CD8-positive, alpha-beta memory T cell (primary cell): ENCODE measurements around the gene TRAPPC13. TPM values are rescaled to one million over a fixed set of nuclear protein-coding genes. Genes with fewer than 3 reads are reported as not detected.
A peak's percentile ranks its signal among the peaks of the same experiment; 100 is the strongest.

Source experiments
- CTCF ChIA-PET: fragments of 350-600 bp; sonication (Branson Sonifier 250); formaldehyde crosslinking; loops from one replicate; lab custom pipeline; 2021; ENCODE audit warnings: antibody characterized with exemption; lab: Charles Lee
- POLR2A ChIA-PET: fragments of 350-600 bp; sonication (Branson Sonifier 250); formaldehyde crosslinking; loops from one replicate; lab custom pipeline; 2021; ENCODE audit warnings: antibody characterized with exemption; lab: Charles Lee
- DNase-seq, 5 donors: peaks; one replicate each; pipeline versions ENCODE4 v3.0.0 to v3.0.0-alpha.2; 2020 to 2022; ENCODE audit warnings: mixed read lengths in 1 of 5
- H3K27ac ChIP-seq: one replicate; pipeline ENCODE4 v1.7.0; 2013; ENCODE audit warnings: low read depth, mild to moderate bottlenecking, low read length, moderate library complexity
- H3K27me3 ChIP-seq: 2 replicates; pipeline ENCODE4 v1.7.0; 2013; ENCODE audit warnings: low read length, mild to moderate bottlenecking; ENCODE audit not compliant: insufficient read depth, poor library complexity, severe bottlenecking
- H3K36me3 ChIP-seq: 2 replicates; pipeline ENCODE4 v1.7.0; 2013; ENCODE audit warnings: mild to moderate bottlenecking, low read length, moderate library complexity; ENCODE audit not compliant: insufficient read depth
- H3K4me1 ChIP-seq: 2 replicates; pipeline ENCODE4 v1.7.0; 2013; ENCODE audit warnings: mild to moderate bottlenecking, low read length, moderate library complexity; ENCODE audit not compliant: insufficient read depth
- H3K4me3 ChIP-seq: 2 replicates; pipeline ENCODE4 v1.7.0; 2013; ENCODE audit warnings: mild to moderate bottlenecking, low read length
- H3K9me3 ChIP-seq: 2 replicates; pipeline ENCODE4 v1.7.0; 2013; ENCODE audit warnings: mild to moderate bottlenecking, low read length
- H3K27ac Mint-ChIP-seq, 8 donors: one replicate each; pipeline ENCODE4 v1.8.0; 2020 to 2021; ENCODE audit warnings: mixed read lengths in 8 of 8, mild to moderate bottlenecking in 6 of 8, inconsistent platforms in 3 of 8, moderate library complexity in 3 of 8
- H3K27me3 Mint-ChIP-seq, 2 donors: one replicate each; pipeline ENCODE4 v1.8.0; 2020 to 2021; ENCODE audit warnings: mixed read lengths in 2 of 2, mild to moderate bottlenecking in 1 of 2, moderate library complexity in 1 of 2
- H3K36me3 Mint-ChIP-seq, 3 donors: one replicate each; pipeline ENCODE4 v1.8.0; 2020 to 2021; ENCODE audit warnings: mixed read lengths in 3 of 3, inconsistent platforms in 1 of 3, mild to moderate bottlenecking in 1 of 3
- H3K4me1 Mint-ChIP-seq, 3 donors: one replicate each; pipeline ENCODE4 v1.8.0; 2020 to 2021; ENCODE audit warnings: mixed read lengths in 3 of 3, inconsistent platforms in 1 of 3, mild to moderate bottlenecking in 1 of 3
- H3K4me3 Mint-ChIP-seq, 7 donors: one replicate each; pipeline ENCODE4 v1.8.0; 2020 to 2021; ENCODE audit warnings: mixed read lengths in 7 of 7, mild to moderate bottlenecking in 6 of 7, moderate library complexity in 4 of 7, inconsistent platforms in 2 of 7
- H3K9me3 Mint-ChIP-seq, 5 donors: one replicate each; pipeline ENCODE4 v1.8.0; 2020 to 2022; ENCODE audit warnings: mixed read lengths in 5 of 5, mild to moderate bottlenecking in 3 of 5, moderate library complexity in 2 of 5, inconsistent platforms in 1 of 5
- polyA plus RNA-seq: library from polyadenylated mRNA; unstranded; fragments of 300-500 nt; fragmentation: Illumina TruSeq; gene quantifications from one replicate; pipeline ENCODE4 v1.2.3, GENCODE V29; 2021
- total RNA-seq, 2 experiments: library from RNA; stranded (reverse); gene quantifications; one replicate each; pipeline ENCODE4 v1.2.3, GENCODE V29; 2021

TRAPPC13 gene
- total and polyA plus RNA-seq, 3 experiments from 2014 or later = 15.7 to 25.2 (median 24.1) TPM

- H3K9me3 Mint-ChIP-seq = no peaks in the 10 kb centered on the region
- CTCF ChIA-PET = interaction anchor here (1.5 kb wide), 1 partner anchor 12 kb away, joined by 5 read pairs; no protein-coding TSS in a partner anchor
- peaks cover 13 to 76% (median 17%) of the 10 kb centered on the region in 3 donors for H3K36me3 Mint-ChIP-seq
- H3K27me3 Mint-ChIP-seq = no peaks in the 10 kb centered on the region
- Histone ChIP-seq H3K4me1 (peaks cover 4% of the 10 kb centered on the region), H3K27ac (no peak overlapping the region), H3K36me3 (peaks cover 25% of the 10 kb centered on the region), H3K9me3 (no peaks in the 10 kb centered on the region), H3K27me3 (no peaks in the 10 kb centered on the region), H3K4me3 (no peak overlapping the region)
- no peak overlapping the region for H3K27ac Mint-ChIP-seq
- H3K4me1 Mint-ChIP-seq = peaks cover 8 to 25% (median 23%) of the 10 kb centered on the region in 3 donors
- no peak for DNase-seq
- POLR2A ChIA-PET = no interaction called here
- no peak overlapping the region for H3K4me3 Mint-ChIP-seq
Observed at GRCh38 chr5:65707663-65708062, 82.8 kb downstream of the TRAPPC13 start.

GRCh38 chr5:65708145-65708544 is 83.3 kb downstream of the TRAPPC13 start:
- Histone ChIP-seq H3K4me1 (peaks cover 4% of the 10 kb centered on the region), H3K36me3 (peaks cover 25% of the 10 kb centered on the region), H3K9me3 (no peaks in the 10 kb centered on the region), H3K27ac (no peak overlapping the region), H3K4me3 (no peak overlapping the region), H3K27me3 (no peaks in the 10 kb centered on the region)
- no peaks in the 10 kb centered on the region for H3K27me3 Mint-ChIP-seq
- H3K4me1 Mint-ChIP-seq = peaks cover 9 to 30% (median 28%) of the 10 kb centered on the region in 3 donors
- no peak overlapping the region for H3K4me3 Mint-ChIP-seq
- DNase-seq = no peak
- peak overlapping the region in 1 of 8 donors; percentile 49 for H3K27ac Mint-ChIP-seq
- H3K9me3 Mint-ChIP-seq = no peaks in the 10 kb centered on the region
- ChIA-PET POLR2A (no interaction called here), CTCF (interaction anchor here (1.5 kb wide), 1 partner anchor 12 kb away, joined by 5 read pairs; no protein-coding TSS in a partner anchor)
- H3K36me3 Mint-ChIP-seq = peaks cover 11 to 75% (median 14%) of the 10 kb centered on the region in 3 donors

Other genes starting within 250 kb of the TRAPPC13 start
- gene ADAMTS6, start 143.1 kb upstream of the TRAPPC13 start, total RNA-seq = 1 to 10 TPM in 1 of 2 experiments, under 1 TPM in 1; 0.93 to 1.2 TPM
- gene ADAMTS6, start 143.1 kb upstream of the TRAPPC13 start, polyA plus RNA-seq = 0.23 TPM
- 10 to 100 TPM; 65.4 to 67.6 TPM for gene CENPK, start 61.9 kb upstream of the TRAPPC13 start, total RNA-seq
- gene CENPK, start 61.9 kb upstream of the TRAPPC13 start, polyA plus RNA-seq = 27.3 TPM
- 10 to 100 TPM; 46.4 to 50.5 TPM for gene PPWD1, start 61.7 kb upstream of the TRAPPC13 start, total RNA-seq
- gene PPWD1, start 61.7 kb upstream of the TRAPPC13 start, polyA plus RNA-seq = 34.8 TPM
- gene TRIM23, start 694 bp upstream of the TRAPPC13 start, total RNA-seq = 1 to 10 TPM; 7.8 to 9.8 TPM
- 12.8 TPM for gene TRIM23, start 694 bp upstream of the TRAPPC13 start, polyA plus RNA-seq
- 1 to 10 TPM; 8.2 to 8.5 TPM for gene SHLD3, start within 50 bp of the TRAPPC13 start, total RNA-seq
- gene SHLD3, start within 50 bp of the TRAPPC13 start, polyA plus RNA-seq = 4.2 TPM
- 10 to 100 TPM; 12.2 to 14.9 TPM for gene SGTB, start 97.1 kb downstream of the TRAPPC13 start, total RNA-seq
- gene SGTB, start 97.1 kb downstream of the TRAPPC13 start, polyA plus RNA-seq = 16.3 TPM
- gene NLN, start 97.2 kb downstream of the TRAPPC13 start, total RNA-seq = 10 to 100 TPM; 27.9 to 30.4 TPM
- 2.7 TPM for gene NLN, start 97.2 kb downstream of the TRAPPC13 start, polyA plus RNA-seq